IPS DF 4.7 (cell line): ENCODE data around the gene ATG4D.

ENCODE experiments used
- DNase-seq: peaks from one replicate; pipeline ENCODE4 v3.0.0-alpha.2; 2013; ENCODE audit warnings: low spot score; ENCODE audit errors: extremely low read depth

The ATG4D gene

GRCh38 chr19:10574462-10574861, 30.8 kb downstream of the ATG4D start:
- no peak for DNase-seq

- no peak for DNase-seq
These were observed 31.5 kb downstream of the ATG4D start for GRCh38 chr19:10575011-10575716.

DNA sequence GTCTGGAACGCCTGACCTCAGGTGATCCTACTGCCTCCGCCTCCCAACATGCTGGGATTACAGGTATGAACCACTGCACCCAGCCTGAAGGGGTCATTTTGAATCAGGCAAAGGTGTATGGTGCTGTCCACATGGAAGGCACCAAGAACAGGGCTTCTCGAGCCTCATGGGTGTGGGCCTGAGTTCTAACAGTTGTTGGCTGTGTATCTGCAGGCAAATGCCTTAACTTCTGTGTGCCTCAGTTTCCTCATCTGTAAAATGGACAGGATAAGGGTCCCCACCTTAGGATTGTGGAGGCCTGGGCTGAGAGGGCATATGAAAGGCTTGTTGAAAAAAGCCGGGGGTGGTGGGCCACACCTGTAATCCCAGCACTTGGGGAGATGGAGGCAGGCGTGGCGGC, 34.2 kb downstream of the ATG4D start:
- no peak for DNase-seq

DNA sequence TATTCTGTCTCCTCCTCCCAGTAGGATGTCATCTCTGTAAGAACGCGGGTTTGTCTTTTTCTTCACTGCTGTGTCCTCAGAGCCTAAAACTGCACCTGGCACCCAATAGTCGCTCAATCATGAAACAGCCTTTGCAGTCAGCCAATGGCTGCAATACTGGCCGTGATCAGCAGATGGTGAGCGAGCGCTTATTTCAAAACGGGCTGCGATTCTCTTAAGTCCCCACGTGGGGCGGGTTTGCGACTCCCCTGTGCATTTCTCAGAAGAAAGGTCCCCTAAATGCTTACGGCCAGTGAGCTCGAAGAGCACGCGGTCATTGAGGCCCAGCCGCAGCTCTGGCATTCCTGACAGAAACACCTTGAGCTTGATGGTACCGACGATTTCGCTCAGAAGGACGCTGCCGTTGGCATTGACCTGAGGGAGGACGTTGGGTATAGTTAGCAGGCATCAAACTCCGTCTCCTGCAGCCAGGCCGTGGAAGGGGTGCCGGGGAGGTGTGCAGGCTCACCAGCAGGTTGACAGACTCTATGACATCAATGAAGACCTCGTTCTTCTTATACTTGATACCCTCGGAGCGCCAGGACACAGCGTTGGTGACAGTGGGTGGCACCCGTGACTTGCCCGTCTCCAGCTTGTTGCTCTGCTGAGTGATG, 37.4 kb downstream of the ATG4D start:
- DNase-seq, result no peak

- DNase-seq, result no peak
These were observed 38.4 kb downstream of the ATG4D start for GRCh38 chr19:10582091-10582490.

- DNase-seq, result no peak
These were observed 39.5 kb downstream of the ATG4D start for GRCh38 chr19:10583036-10583776.

GRCh38 chr19:10586396-10586795, 42.7 kb downstream of the ATG4D start:
- DNase-seq, result no peak

- no peak for DNase-seq
These were observed 43.5 kb downstream of the ATG4D start, which contains the start of gene AP1M2 for GRCh38 chr19:10587022-10587838. Gene AP1M2 (minus strand): TSS chr19:10587312. CDS start chr19:10587231, 81 bp downstream.

DNA sequence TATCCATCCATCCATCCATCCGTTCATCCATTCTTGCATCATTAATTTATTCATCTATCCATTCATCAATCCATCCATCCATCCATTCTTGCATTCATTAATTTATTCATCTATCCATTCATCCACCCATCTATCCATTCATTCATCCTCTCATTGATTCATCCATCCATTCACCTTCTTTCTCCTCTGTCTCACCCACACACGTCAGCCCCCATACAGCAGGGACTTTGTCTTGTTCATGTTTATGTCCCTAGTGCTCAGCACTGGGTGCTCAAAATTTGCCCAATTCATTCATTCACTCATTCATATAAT, 44.1 kb downstream of the ATG4D start:
- DNase-seq, result no peak

DNA sequence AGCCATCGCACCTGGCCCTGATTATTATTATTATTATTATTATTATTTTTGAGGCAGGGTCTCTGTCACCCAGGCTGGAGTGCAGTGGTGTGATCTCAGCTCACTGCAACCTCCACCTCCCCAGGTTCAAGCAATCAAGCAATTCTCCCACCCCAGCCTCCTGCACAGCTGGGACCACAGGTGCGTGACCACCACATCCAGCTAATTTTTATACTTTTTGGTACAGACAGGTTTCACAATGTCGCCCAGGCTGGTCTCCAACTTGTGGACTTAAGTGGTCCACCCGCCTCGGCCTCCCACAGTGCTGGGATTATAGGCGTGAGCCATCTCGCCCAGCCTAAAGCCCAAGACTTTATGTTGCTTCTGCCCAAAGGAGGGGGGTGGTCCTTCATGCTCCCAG, 49.4 kb downstream of the ATG4D start:
- no peak for DNase-seq

DNA sequence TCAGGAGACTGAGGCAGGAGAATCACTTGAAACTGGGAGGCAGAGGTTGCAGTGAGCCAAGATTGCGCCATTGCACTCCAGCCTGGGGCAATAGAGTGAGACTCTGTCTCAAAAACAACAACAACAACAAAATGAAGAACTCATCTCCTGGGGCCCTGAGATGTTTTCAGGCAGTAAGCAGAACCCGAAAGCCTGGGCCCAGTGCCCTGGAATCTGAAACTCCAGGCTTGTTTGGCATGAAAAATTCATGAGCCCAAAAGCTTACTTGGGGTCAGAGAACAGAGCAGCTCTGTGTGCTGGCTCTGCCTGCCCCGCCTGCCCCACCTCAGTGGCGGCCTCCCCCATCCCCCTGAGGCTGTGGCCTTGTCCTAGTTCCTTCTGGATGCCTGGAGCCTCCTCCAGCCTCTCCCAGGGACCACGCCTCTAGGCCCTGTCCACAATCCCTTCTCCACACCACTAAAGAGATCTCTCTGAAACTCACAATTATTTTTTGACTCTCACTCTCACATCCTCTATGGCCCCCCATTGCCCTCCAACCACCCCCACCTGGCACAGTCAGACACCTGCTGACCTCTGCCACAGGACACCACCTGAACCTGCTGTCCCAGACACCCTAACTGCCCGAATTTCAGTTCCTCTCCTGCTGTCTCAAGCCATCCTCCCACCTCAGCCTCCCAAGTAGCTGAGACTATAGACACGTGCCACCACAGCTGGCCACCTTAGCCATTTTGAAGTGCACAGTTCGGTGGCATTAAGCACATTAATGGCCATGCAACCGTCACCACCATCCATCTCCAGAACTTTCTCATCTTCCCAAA, 50.3 kb downstream of the ATG4D start:
- no peak for DNase-seq

- no peak for DNase-seq
These were observed 56.4 kb downstream of the ATG4D start for GRCh38 chr19:10600149-10600548.

DNA sequence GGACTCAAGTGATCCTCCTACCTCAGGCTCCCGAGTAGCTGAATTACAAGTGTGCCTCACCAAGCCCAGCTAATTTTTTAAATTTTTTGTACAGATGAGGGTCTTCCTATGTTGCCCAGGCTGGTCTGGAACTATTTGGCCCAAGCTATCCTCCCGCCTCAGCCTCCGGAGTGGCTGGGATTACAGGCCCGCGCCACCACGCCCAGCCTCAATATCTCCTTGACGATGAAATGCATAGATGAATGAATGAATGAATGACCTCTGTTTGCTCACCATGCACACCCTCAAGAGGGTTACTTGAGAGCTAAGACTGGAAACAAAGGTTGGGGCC, 58.3 kb downstream of the ATG4D start:
- DNase-seq, result no peak

- no peak for DNase-seq
These were observed 58.8 kb downstream of the ATG4D start for GRCh38 chr19:10602330-10603083.
